GM10266 (cell line): ENCODE results near the gene RAPGEF5.

Source experiments
- DNase-seq: peaks from one replicate; pipeline ENCODE4 v3.0.0; 2012; ENCODE audit errors: extremely low spot score
- CTCF ChIP-seq: IDR thresholded peaks from 2 replicates; pipeline ENCODE4 v1.5.1; 2012; ENCODE audit warnings: mild to moderate bottlenecking, low read depth; ENCODE audit not compliant: control insufficient read depth, insufficient read depth; ENCODE audit errors: missing control alignments

Gene RAPGEF5

GRCh38 chr7:22400150-22400814 lies 43.3 kb upstream of the RAPGEF5 start:
- no peak for TF ChIP-seq CTCF
- DNase-seq: no peak

- no peak for DNase-seq
- no peak for TF ChIP-seq CTCF
Measured at GRCh38 chr7:22399546-22399945, 42.6 kb upstream of the RAPGEF5 start.

- DNase-seq: no peak
Measured at GRCh38 chr7:22399091-22399490, 42.1 kb upstream of the RAPGEF5 start.

GRCh38 chr7:22397981-22398380 lies 41.0 kb upstream of the RAPGEF5 start:
- no peak for TF ChIP-seq CTCF
- DNase-seq: no peak

More at GRCh38 chr7:22399091-22399490, 42.1 kb upstream of the RAPGEF5 start:
- no peak for TF ChIP-seq CTCF

- no peak for TF ChIP-seq CTCF
- DNase-seq: no peak
Measured at GRCh38 chr7:22395222-22395621, 38.3 kb upstream of the RAPGEF5 start.

GRCh38 chr7:22394739-22395138 lies 37.8 kb upstream of the RAPGEF5 start:
- no peak for TF ChIP-seq CTCF
- DNase-seq: no peak

GRCh38 chr7:22393913-22394729 lies 37.2 kb upstream of the RAPGEF5 start:
- no peak for DNase-seq
- TF ChIP-seq CTCF: no peak
